SW480 (cell line): ENCODE data around the gene RBM25.
"Not testable (repeated sequence)": the region's sequence is repeated elsewhere in the genome, so short reads cannot be mapped to it uniquely, and the experiment has no call there.

ENCODE experiments used
- DNase-seq: peaks from one replicate; pipeline ENCODE4 v3.0.0-alpha.2; 2016; ENCODE audit warnings: low spot score

RBM25 gene

DNA sequence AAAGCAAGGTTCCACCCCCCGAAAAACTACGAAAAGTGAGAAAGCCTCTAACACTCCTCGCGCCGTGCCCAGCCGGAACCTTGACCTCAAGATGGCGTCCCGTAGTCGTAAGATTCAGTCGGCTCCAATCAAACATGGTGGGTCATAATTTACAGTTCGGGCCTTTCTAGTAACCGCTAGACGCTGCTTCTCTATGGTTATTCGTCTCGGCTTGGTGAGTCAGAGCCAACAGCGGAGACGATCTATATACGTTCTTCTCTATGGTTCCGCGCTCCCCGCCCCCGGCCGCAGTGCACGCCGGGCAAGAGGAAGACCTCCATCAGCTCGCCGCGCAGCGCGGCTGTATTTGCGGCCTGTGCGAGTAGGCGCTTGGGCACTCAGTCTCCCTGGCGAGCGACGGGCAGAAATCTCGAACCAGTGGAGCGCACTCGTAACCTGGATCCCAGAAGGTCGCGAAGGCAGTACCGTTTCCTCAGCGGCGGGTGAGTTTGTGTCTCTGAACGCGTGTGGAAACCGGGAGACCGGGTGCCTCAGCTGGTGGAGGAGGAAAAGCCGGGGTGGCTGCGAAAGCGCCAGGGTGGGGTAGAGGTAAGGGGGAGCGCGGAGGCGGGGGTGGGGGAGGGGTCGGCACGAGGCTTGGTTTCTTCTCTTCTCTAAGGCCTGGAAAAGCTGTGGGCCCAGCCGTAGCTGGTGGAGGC is at the start of gene RBM25:
Gene RBM25 (plus strand): TSS at position 311 of the 698 bp plus-strand sequence. CDS start 13,108 bp downstream, outside the sequence.
- peak; percentile 100 for DNase-seq

DNA sequence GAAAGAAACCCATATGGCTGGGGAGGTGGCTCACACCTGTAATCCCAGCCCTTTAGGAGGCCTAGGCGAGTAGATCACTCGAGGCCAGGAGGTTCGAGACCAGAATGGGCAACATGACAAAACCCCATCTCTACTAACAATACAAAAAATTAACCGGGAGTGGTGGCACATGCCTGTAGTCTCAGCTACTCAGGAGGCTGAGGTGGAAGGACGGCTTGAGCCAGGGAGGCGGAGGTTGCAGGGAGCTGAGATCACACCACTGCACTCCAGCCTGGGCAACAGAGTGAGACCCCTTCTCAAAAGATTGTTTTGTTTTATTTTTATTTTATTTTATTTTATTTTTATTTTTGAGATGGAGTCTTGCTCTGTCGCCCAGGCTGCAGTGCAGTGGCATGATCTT is 47.1 kb upstream of the RBM25 start:
- not testable (repeated sequence) for DNase-seq

DNA sequence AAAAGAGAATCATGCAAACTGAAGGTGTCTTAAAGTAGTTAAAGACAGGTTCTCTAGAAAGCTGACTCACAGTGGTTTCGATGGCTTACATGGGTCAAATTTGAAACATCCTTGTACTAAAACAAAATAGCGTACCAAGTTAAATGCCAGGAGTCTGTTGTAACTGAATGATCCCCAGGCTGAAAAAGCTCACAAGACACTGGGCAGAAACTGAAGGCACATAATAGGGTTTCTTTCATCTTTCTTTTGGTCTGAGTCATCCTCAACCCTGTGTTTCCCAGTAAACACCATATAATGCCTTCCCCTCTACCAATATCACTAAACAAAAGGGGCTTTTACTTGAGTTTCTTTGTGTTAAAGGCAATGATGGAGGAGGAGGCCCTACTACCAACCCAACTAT is 44.2 kb upstream of the RBM25 start:
- no peak for DNase-seq

DNA sequence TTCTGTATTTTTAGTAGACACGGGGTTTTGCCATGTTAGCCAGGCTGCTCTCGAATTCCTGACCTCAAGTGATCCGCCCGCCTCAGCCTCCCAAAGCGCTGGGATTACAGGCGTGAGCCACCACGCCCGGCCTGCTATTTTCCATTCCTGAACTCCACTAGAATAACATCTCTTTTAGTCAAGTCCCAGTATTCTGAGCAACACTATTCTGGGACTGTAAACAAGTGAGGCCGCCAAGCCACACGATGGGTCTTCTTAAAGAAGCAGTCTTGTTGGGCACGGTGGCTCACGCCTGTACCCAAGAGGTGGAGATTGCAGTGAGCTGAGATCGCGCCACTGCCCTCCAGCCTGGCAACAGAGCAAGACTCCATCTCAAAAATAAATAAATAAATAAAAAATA is 42.8 kb upstream of the RBM25 start:
- DNase-seq, result not testable (repeated sequence)

DNA sequence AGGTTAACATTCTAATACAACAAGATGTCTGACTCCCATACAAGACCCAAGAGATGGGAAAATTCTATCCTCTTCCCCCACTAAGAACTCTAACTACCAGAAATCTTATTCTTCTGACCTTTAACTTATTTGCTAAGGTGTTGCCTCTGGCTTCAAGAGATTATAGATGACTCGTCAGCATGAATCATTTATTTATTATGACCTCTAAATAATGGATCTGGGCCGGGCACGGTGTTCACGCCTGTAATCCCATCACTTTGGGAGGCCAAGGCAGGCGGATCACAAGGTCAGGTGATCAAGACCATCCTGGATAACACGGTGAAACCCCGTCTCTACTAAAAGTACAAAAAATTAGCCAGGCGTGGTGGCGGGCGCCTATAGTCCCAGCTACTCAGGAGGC is 42.3 kb upstream of the RBM25 start:
- not testable (repeated sequence) for DNase-seq

DNA sequence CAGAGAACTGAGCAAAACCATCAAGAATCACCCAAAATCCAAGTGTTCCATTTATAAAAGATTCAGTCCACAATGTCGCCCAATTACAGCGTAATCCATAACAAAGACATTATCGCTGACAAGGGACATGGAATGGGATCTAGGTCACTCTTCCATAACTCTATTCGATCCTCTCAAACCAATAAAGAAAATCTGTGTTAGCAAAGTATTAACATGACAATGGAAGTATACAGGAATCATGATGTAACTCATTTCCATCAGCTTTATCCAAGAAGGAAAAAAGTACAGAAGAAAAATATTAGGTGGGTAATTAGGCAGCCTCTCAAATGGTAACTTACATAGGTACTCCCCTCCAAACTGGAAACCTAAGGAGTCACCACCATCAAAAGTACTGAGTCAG is 36.3 kb upstream of the RBM25 start:
- no peak for DNase-seq

DNA sequence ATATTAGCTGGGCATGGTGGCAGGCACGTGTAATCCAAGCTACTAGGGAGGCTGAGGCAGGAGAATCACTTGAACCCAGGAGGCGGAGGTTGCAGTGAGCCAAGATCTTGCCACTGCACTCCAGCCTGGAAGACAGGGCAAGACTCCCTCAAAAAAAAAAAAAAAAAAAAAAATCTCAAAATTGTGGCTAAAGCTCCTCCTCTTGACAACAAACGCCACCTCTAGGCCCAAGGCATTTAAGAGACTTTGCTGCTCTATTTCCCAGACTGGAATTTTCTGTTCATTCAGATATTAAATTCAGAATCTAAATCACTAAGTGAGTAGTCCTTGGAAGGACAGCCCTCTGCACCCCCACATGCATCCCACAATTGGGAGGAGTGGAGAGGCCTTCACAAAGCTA is 32.8 kb upstream of the RBM25 start:
- DNase-seq, result no peak

DNA sequence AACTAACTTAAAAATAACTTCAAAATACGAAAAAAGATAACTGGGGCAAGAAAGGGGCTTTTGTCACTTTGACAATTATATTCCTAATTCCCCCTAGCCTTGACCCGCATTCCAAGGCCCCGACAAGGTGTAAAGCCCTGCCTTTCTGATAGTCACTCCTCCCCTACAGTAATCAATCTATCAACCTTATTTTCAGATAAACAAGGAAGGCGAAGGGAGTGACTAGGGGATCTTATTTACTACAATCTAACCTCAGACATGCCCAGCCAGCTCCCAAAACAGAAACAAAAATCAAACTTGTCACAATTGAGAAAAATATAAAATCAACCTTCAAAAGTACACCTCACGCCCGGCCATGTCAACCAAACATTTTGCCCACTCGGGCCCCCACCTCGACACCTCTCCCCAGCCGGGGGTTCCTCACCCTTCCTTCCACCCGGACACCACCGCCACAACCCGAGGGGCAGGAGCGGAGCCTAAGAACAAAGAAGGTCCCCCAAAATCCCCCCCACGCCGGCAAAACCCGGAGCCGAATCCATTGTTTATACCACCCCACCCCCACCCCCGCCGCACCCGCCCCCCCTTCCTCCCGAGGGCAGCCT is 32.0 kb upstream of the RBM25 start:
- no peak for DNase-seq

DNA sequence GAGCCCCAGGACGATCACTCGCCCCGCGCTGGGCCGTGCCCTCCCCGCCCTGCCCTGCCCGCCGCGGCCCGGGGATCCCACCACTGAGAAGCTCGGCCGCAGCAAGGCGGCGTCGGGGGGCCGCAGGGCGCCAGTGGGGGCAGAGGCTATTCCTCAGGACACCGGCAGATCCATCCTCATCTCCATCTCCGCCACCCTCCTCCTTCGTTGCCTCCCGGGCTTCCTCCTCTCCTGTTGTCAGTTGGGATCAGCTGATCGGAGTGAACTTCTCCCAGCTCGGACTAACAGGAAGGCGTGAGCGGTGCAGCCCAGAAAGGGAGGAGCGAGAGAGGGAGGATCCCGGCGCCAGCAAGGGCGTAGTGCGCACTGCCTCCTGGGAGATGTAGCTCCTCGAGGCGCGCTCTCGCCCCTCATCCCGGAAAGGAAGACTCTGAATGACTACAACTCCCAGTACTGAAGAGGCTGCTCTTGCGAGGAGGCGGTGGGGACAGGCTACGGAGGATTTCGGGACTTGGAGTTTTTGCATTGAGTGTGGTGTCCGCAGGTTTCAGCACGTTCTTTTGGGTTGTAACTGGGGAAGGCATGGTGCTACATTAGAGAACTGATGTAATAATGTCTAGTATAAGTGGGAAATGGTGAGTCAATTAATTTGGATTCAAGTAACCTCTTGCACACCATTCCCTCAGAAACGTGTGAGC is 31.3 kb upstream of the RBM25 start, which contains the start of gene ZFYVE1:
Gene ZFYVE1 (minus strand): TSS at position 262 of the 698 bp plus-strand sequence. CDS start 2,598 bp downstream, outside the sequence.
- DNase-seq, result peak; percentile 99

DNA sequence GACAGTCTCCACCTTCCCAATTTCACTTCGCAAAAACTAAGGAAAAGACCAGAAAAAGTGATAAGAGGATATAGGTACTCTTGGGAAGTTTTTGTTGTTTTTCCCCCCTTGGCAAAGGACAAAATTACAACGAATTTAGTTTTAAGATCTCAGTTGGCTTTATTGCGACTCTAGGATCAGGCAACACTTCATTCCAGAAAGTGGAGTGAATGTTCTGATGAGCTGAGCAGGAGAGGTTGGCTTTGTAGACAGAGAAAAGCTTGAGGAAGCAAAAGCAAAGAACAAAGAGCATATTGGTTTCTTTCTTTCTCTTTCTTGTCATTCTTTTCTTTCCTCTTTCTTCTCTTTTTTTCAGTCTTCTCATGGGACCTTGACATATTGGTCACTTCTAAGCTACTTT is 30.8 kb upstream of the RBM25 start:
- no peak for DNase-seq

DNA sequence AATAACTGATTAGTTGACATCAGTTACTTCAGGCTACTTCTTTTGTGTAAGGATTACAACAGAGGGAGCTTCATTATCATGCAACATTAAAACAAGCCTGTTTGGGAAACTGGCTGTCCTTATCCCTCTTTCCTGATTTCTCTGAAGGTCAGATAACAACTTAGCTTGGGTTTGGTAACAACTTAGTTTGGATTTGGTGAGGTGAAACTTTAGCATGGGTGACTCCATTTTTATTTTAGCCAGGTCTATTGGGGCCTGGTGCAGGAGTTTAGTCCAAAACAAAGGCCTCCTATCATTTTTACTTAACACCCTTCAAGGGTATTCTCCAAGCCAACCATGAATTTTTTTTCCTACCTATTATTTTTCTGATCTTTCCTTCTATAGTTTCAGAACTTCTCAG is 30.4 kb upstream of the RBM25 start:
- no peak for DNase-seq

DNA sequence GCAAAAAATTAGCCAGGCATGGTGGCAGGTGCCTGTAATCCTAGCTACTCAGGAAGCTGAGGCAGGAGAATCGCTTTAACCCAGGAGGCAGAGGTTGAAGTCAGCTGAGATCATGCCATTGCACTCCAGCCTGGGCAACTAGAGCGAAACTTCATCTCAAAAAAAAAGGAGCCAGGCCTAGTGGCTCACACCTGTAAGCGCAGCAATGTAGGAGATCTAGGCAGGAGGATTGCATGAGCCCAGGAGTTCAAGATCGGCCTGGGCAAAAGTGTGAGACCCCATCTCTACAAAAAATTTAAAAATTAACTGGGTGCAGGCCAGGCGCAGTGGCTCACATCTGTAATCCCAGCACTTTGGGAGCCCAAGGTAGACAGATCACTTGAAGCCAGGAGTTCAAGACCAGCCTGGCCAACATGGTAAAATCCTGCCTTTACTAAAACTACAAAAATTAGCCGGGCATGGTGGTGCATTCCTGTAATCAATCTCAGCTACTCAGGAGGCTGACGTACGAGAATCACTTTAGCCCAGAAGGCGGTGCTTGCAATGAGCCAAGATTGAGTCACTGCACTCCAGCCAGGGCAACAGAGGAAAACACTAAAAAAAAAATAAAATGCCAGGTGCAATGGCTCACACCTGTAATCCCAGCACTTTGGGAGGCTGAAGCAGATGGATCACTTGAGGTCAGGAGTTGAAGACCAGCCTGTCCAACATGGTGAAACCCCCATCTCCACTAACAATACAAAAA is 21.5 kb upstream of the RBM25 start:
- DNase-seq, result not testable (repeated sequence)

DNA sequence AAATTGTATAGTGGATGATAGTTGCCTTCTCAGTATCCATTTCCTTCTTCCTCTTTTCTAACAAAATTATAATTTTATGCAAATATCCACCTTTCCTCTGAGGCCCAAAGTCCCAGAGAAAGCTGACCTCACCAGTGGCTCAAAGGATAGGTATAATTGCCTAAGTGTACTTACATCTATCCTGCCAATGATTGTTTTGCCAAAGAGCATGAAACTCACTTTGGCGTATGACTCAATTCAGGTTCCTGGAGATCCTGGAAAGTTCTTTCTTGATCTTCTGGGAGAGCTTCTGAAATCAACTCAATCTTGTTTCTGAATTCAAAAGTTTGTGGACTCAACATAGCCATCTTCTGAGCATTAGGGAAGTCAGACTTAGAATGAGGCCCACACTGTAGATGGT is 10.5 kb upstream of the RBM25 start:
- DNase-seq, result no peak

DNA sequence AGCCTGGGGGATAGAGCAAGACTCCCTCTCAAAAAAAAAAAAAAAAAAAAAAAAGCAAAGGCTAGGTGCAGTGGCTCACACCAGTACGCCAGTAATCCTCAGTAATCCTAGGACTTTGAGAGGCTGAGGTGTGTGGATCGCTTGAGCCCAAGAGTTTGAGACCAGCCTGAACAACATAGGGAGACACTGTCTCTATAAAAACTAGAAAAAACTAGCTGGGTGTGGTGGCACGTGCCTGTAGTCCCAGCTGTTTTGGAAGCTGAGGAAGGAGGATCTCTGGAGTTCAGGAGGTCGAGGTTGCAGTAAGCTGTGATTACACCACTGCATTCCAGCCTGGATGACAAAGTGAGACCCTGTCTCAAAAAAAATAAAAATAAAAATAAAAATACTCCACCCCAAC is 8.9 kb upstream of the RBM25 start:
- no peak for DNase-seq

DNA sequence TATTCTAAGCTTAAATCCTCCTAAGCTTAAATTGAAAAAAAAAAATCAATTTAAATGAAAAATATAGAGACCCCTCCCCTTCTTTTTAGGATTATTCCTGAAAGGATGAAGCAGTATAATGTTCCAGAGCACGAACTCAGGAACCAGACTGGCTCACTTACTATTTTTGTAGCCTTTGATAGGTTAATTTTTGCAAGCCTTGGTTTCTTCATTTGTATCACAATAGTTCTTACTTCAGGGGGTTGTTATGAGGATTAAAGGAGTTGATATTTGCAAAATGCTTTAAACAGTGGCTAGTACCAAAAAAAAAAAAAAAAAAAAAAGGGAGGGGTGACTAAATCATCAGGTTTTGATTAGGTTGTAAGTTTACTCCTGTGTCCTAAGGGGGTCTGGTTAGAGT is 3.1 kb upstream of the RBM25 start:
- DNase-seq, result no peak

DNA sequence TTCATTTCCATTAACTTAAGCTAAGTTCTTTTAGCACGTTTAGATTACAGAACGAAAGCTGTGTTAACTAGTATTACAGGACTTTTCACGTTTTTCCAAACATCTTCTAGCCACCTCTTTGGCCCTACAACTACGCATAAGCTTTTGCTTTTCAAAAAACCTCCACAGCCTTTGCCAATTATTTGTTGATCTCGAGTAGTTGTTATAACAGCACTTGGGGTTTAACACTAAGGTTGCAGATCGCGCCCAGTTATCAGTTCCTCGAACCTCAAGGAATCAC is 450 bp upstream of the RBM25 start:
- no peak for DNase-seq

DNA sequence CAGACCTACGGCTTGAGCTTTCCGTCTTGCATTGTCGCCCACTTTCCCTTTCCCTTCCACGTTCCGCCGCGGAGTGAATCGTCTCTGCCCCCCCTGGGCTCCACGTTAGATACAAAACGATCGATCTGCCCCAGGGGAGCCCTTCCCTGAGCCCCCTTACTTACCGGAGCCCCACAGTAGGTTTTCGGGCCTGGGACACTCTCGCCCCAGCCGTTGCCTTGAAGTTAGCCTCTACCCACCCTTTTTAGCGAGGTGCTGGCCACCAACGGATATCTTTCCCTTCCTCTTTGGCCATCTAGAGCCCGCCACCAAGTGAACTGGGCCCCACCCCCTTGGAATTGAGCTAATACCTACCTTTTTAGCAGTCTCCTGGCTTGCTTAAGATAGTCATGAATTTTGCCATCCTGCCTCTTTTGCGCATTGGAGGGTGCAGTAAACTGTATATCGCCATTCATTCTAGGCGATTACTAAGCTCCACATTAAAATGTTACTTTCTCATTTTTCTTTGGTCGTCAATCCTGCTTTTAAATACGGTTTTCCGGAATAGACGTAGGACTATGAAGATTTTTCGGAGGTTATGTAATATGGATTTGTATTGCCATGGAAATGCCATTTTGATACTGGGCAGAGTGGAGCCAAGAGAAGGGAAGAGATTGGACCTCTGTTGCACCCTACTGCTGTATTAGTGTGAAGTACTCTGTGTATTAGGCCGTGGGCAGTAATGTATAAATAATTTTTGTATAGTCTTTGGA is 764 bp downstream of the RBM25 start:
- DNase-seq, result peak; percentile 49

DNA sequence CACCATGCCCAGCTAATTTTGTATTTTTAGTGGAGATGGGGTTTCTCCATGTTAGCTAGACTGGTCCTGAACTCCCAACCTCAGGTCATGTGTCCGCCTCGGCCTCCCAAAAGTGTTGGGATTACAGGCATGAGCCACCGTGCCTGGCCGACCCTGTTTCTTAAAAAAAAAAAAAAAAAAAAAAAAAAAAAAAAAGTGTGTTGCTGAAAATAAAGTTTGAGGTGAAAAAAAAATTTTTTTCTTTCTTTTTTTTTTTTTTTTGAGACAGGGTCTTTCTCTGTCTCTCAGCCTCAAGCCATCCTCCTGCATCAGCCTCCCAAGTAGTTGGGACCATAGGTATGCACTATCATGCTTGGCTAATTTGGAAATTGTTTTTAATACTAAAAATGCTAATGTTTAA is 11.3 kb downstream of the RBM25 start:
- DNase-seq, result no peak

DNA sequence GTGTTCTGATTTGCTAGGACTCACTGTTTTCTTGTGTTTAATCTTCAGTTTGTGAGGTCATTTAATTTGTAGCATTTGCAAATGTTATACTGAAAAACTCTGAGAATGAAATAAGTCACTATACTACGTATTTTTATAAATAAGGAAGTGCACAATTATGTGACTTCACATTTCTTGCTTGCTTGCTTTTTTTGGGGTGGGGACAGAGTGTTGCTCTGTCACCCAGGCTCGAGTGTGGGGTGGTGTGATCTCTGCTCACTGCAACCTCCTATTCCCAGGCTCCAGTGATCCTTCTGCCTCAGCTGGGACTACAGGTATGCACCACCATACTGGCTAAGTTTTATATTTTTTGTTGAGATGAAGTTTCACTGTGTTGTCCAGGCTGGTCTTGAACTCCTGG is 32.7 kb downstream of the RBM25 start:
- no peak for DNase-seq

DNA sequence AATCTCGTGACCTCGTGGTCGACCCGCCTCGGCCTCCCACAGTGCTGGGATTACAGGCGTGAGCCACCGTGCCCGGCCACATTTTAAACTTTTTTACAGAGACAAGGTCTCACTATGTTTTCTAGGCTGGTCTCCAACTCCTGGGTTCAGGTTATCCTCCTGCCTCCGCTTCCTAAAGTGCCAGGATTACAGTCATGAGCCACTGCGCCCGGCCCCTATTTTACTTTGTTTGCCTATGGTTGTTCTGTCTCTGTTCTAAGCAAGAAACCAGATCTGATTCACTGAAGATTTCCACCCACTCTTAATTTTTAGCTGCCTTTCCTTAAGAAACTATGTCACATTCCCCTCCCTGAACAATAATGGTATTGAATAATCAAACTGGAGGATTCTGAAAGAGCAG is 39.1 kb downstream of the RBM25 start:
- DNase-seq, result no peak

DNA sequence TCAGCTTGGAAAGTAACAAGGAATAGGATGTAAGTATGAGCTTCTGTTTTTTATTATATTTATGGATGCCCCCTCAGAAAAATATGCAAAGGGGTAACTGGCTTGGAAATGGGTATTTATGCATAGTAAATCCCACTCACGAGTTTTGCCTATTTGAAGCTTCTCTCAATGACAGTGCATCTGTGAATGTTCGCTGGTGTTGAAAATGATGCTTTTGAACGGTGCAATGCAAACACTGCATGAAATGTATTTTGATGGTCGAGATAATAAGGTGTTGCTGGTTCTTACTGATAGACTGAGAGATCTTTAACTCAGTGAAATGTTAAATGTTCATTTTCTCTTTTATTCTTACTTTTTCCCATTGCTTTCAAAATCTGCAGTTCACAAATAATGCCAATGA is 42.0 kb downstream of the RBM25 start:
- no peak for DNase-seq
